Measurements from ENCODE around the gene RASGRF2.

Gene RASGRF2

DNA sequence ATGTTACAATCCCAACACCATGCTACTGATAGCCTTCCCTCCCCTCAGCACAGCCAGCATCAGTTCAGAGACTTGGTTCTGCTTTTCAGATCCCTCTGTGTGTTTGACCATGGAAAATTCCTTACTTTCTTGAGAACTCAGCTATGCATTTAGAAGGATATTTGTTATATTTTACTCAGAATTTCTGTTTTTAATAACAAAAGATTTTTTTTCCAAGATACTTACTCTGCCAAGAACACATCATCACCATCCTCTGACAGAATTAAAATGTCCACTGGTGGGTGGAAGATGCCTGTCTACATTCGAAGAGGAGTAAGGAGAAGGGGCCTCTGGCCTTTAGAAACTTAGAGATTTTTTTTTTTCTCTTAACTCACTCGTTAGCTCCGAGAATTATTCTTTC, 216.9 kb downstream of the RASGRF2 start:
- peaks cover 6% of the 10 kb centered on the region for H3K4me1 Mint-ChIP-seq
- no peak for TF ChIP-seq CTCF (IDR thresholded peaks at IDR 0.05)
- no peaks in the 10 kb centered on the region for H3K36me3 Mint-ChIP-seq (ENCODE audit: low read depth)
- H3K27ac Mint-ChIP-seq = no peak overlapping the region
- peaks cover 3% of the 10 kb centered on the region for H3K27me3 Mint-ChIP-seq (ENCODE audit: low read depth, poor library complexity)
- H3K4me3 Mint-ChIP-seq = no peak overlapping the region
- no peak for DNase-seq
- H3K9me3 Mint-ChIP-seq = no peaks in the 10 kb centered on the region

DNA sequence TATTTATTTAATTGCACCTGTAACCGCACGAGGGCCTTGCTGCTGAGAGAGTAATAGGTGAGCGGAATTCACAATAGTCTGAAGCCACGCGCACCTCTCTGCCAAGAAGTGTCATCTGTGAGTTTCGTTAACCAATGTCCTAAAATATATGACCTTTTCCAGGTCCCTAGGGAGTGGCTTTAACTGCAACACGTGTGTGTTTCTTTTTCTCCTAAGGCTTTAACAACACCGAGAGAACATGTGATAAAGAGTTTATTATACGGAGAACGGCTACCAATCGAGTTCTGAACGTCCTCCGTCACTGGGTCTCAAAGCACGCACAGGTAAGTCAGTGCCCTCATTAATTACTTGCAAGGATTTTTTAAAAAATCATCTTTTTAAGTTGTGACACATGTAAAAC, 219.8 kb downstream of the RASGRF2 start:
- Mint-ChIP-seq H3K27ac (no peak overlapping the region), H3K9me3 (no peaks in the 10 kb centered on the region), H3K4me1 (peaks cover 11% of the 10 kb centered on the region)

GRCh38 chr5:81180780-81181460, 220.8 kb downstream of the RASGRF2 start:
- TF ChIP-seq CTCF (IDR thresholded peaks at IDR 0.05) = no peak

More for the DNA sequence above, 219.8 kb downstream of the RASGRF2 start:
- DNase-seq = no peak
- Mint-ChIP-seq H3K36me3 (ENCODE audit: low read depth) (no peaks in the 10 kb centered on the region), H3K27me3 (ENCODE audit: low read depth, poor library complexity) (no peaks in the 10 kb centered on the region), H3K4me3 (no peak overlapping the region)
- no peak for TF ChIP-seq CTCF (IDR thresholded peaks at IDR 0.05)

GRCh38 chr5:81181576-81182316, 221.6 kb downstream of the RASGRF2 start:
- Mint-ChIP-seq H3K4me3 (no peak overlapping the region), H3K27me3 (ENCODE audit: low read depth, poor library complexity) (peaks cover 3% of the 10 kb centered on the region), H3K4me1 (peaks cover 11% of the 10 kb centered on the region), H3K9me3 (no peaks in the 10 kb centered on the region), H3K36me3 (ENCODE audit: low read depth) (no peaks in the 10 kb centered on the region), H3K27ac (no peak overlapping the region)
- no peak for DNase-seq
- TF ChIP-seq CTCF (IDR thresholded peaks at IDR 0.05) = no peak

More at GRCh38 chr5:81180780-81181460, 220.8 kb downstream of the RASGRF2 start:
- Mint-ChIP-seq H3K27me3 (ENCODE audit: low read depth, poor library complexity) (peaks cover 3% of the 10 kb centered on the region), H3K9me3 (no peaks in the 10 kb centered on the region), H3K4me3 (no peak overlapping the region), H3K27ac (no peak overlapping the region), H3K36me3 (ENCODE audit: low read depth) (no peaks in the 10 kb centered on the region), H3K4me1 (peaks cover 11% of the 10 kb centered on the region)
- no peak for DNase-seq

GRCh38 chr5:81182396-81183390, 222.5 kb downstream of the RASGRF2 start:
- Mint-ChIP-seq H3K27me3 (ENCODE audit: low read depth, poor library complexity) (peaks cover 3% of the 10 kb centered on the region), H3K36me3 (ENCODE audit: low read depth) (no peaks in the 10 kb centered on the region), H3K4me3 (no peak overlapping the region), H3K9me3 (no peaks in the 10 kb centered on the region), H3K27ac (no peak overlapping the region), H3K4me1 (peaks cover 11% of the 10 kb centered on the region)
- no peak for TF ChIP-seq CTCF (IDR thresholded peaks at IDR 0.05)
- DNase-seq = no peak

Data from nephron progenitor cell (in vitro differentiated cells).